ENCODE measurements around the gene GABRR2. TPM values are rescaled to one million over a fixed set of nuclear protein-coding genes. Genes with fewer than 3 reads are reported as not detected.
A peak's percentile ranks its signal among the peaks of the same experiment; 100 is the strongest.

GABRR2 gene
- total RNA-seq, 6 experiments from 2014 or later, result 0.10 to 0.24 (median 0.12) TPM; not detected in 2

- TF ChIP-seq CTCF (IDR thresholded peaks at IDR 0.05), result no peak; the same call in 1 of the 2 replicates
- Mint-ChIP-seq H3K27me3 (ENCODE audit: insufficient read depth) (no peaks in the 10 kb centered on the region), H3K9me3 (no peaks in the 10 kb centered on the region), H3K27ac (peak within 1 kb of the TSS; percentile 93), H3K4me3 (peak within 1 kb of the TSS; percentile 96), H3K36me3 (ENCODE audit: low read depth) (peaks cover 6% of the 10 kb centered on the region; the same call in 1 of the 2 replicates), H3K4me1 (ENCODE audit: low read depth) (peaks cover 53% of the 10 kb centered on the region)
- peak; percentile 89 for DNase-seq
Measured at GRCh38 chr6:89352278-89353117, 37.4 kb upstream of the GABRR2 start, which contains the start of gene UBE2J1. Gene UBE2J1, minus strand, starts transcription at chr6:89352722. Its CDS starts 153 bp downstream, at chr6:89352569.

GRCh38 chr6:89351671-89352277 is 36.7 kb upstream of the GABRR2 start:
- H3K9me3 Mint-ChIP-seq, result no peaks in the 10 kb centered on the region
- H3K4me1 Mint-ChIP-seq (ENCODE audit: low read depth), result peaks cover 57% of the 10 kb centered on the region
- no peak for DNase-seq
- peak overlapping the region; percentile 96 for H3K4me3 Mint-ChIP-seq
- H3K36me3 Mint-ChIP-seq (ENCODE audit: low read depth), result peaks cover 6% of the 10 kb centered on the region; the same call in 1 of the 2 replicates
- no peaks in the 10 kb centered on the region for H3K27me3 Mint-ChIP-seq (ENCODE audit: insufficient read depth)
- peak overlapping the region; percentile 93 for H3K27ac Mint-ChIP-seq
- no peak for TF ChIP-seq CTCF (IDR thresholded peaks at IDR 0.05)

- Mint-ChIP-seq H3K4me3 (peak overlapping the region; percentile 96), H3K27ac (peak overlapping the region; percentile 93), H3K4me1 (ENCODE audit: low read depth) (peaks cover 65% of the 10 kb centered on the region), H3K27me3 (ENCODE audit: insufficient read depth) (no peaks in the 10 kb centered on the region), H3K9me3 (no peaks in the 10 kb centered on the region), H3K36me3 (ENCODE audit: low read depth) (peaks cover 6% of the 10 kb centered on the region; the same call in 1 of the 2 replicates)
- TF ChIP-seq CTCF (IDR thresholded peaks at IDR 0.05), result no peak
- peak; percentile 2 for DNase-seq
Measured at GRCh38 chr6:89350281-89350966, 35.3 kb upstream of the GABRR2 start.

- Mint-ChIP-seq H3K9me3 (no peaks in the 10 kb centered on the region), H3K36me3 (ENCODE audit: low read depth) (peaks cover 11% of the 10 kb centered on the region; the same call in 1 of the 2 replicates)
Measured at GRCh38 chr6:89348372-89348771, 33.3 kb upstream of the GABRR2 start.

More at GRCh38 chr6:89348372-89348771, 33.3 kb upstream of the GABRR2 start:
- no peak for TF ChIP-seq CTCF (IDR thresholded peaks at IDR 0.05)
- no peak for DNase-seq
- peak overlapping the region; percentile 52 for H3K27ac Mint-ChIP-seq
- peak overlapping the region; percentile 29 for H3K4me3 Mint-ChIP-seq
- no peaks in the 10 kb centered on the region for H3K27me3 Mint-ChIP-seq (ENCODE audit: insufficient read depth)
- H3K4me1 Mint-ChIP-seq (ENCODE audit: low read depth), result peaks cover 68% of the 10 kb centered on the region

All from HFFc6 (cell line).